Left ventricle myocardium inferior (tissue), 1 donor: Measurements from ENCODE around the gene CD38. TPM values are rescaled to one million over a fixed set of nuclear protein-coding genes. Genes with fewer than 3 reads are reported as not detected.

Experiments
- DNase-seq: peaks from one replicate; pipeline ENCODE4 v3.0.0-alpha.2; 2020
- H3K27ac ChIP-seq: fragments of 200-600 bp; replicated peaks from 2 replicates; pipeline ENCODE4 v1.8.0; 2021
- H3K27me3 ChIP-seq: fragments of 200-600 bp; 2 replicates; pipeline ENCODE4 v1.8.0; 2021; ENCODE audit warnings: low read depth
- H3K36me3 ChIP-seq: fragments of 200-600 bp; 2 replicates; pipeline ENCODE4 v1.8.0; 2021
- H3K4me1 ChIP-seq: fragments of 200-600 bp; 2 replicates; pipeline ENCODE4 v1.8.0; 2021
- H3K4me3 ChIP-seq: fragments of 200-600 bp; 2 replicates; pipeline ENCODE4 v1.8.0; 2021; ENCODE audit warnings: mild to moderate bottlenecking, moderate library complexity
- H3K9me3 ChIP-seq: fragments of 200-600 bp; replicated peaks from 2 replicates; pipeline ENCODE4 v1.8.0; 2021
- CTCF ChIP-seq: fragments of 200-600 bp; IDR thresholded peaks from 2 replicates; pipeline ENCODE4 v1.8.0; 2021; ENCODE audit warnings: antibody characterized with exemption, mild to moderate bottlenecking, borderline replicate concordance
- intact Hi-C: fragments of 100-400 bp; cut with micrococcal nuclease; formaldehyde crosslinking; loops from one replicate; pipeline ENCODE4 v1.11.0; 2022
- total RNA-seq: library from RNA; stranded (reverse); fragmentation: NEBNext Ultra II Directional; extraction: Animal tissue kit (Norgen Biotek cat#: 25700); gene quantifications from one replicate; pipeline ENCODE4 v1.2.1, GENCODE V29; 2021
- donor health status: DM: no; HTN: yes; CAD: no; lungs with severe emphysema.

Gene CD38
- total RNA-seq, 1 donor from 2014 or later = 1.5 TPM

GRCh38 chr4:15888515-15888914, 110.4 kb downstream of the CD38 start:
- intact Hi-C loops = no loop called here
- H3K27ac ChIP-seq = no peak overlapping the region
- H3K9me3 ChIP-seq = no peaks in the 10 kb centered on the region
- DNase-seq = no peak
- no peak overlapping the region for H3K4me3 ChIP-seq
- TF ChIP-seq CTCF = no peak
- no peaks in the 10 kb centered on the region for H3K36me3 ChIP-seq
- H3K4me1 ChIP-seq = no peaks in the 10 kb centered on the region
- H3K27me3 ChIP-seq = peaks cover 5% of the 10 kb centered on the region

GRCh38 chr4:15890246-15890829, 112.2 kb downstream of the CD38 start:
- Histone ChIP-seq H3K4me1 (no peaks in the 10 kb centered on the region), H3K27me3 (peaks cover 10% of the 10 kb centered on the region), H3K27ac (no peak overlapping the region), H3K4me3 (no peak overlapping the region), H3K36me3 (no peaks in the 10 kb centered on the region), H3K9me3 (no peaks in the 10 kb centered on the region)
- intact Hi-C loops = no loop called here
- no peak for DNase-seq
- TF ChIP-seq CTCF = no peak

GRCh38 chr4:15891312-15891711, 113.2 kb downstream of the CD38 start:
- no peak for TF ChIP-seq CTCF
- no peak overlapping the region for H3K4me3 ChIP-seq
- peaks cover 16% of the 10 kb centered on the region for H3K27me3 ChIP-seq
- H3K27ac ChIP-seq = no peak overlapping the region
- no peaks in the 10 kb centered on the region for H3K36me3 ChIP-seq
- no peaks in the 10 kb centered on the region for H3K4me1 ChIP-seq
- no peaks in the 10 kb centered on the region for H3K9me3 ChIP-seq
- intact Hi-C loops = no loop called here
- no peak for DNase-seq

GRCh38 chr4:15893962-15894361, 115.8 kb downstream of the CD38 start:
- no peak for DNase-seq
- H3K36me3 ChIP-seq = no peaks in the 10 kb centered on the region
- TF ChIP-seq CTCF = no peak
- H3K4me3 ChIP-seq = no peak overlapping the region
- H3K9me3 ChIP-seq = no peaks in the 10 kb centered on the region
- intact Hi-C loops = no loop called here
- H3K27ac ChIP-seq = no peak overlapping the region
- no peaks in the 10 kb centered on the region for H3K4me1 ChIP-seq
- peaks cover 23% of the 10 kb centered on the region for H3K27me3 ChIP-seq

GRCh38 chr4:15894393-15894792, 116.3 kb downstream of the CD38 start:
- H3K4me3 ChIP-seq = no peak overlapping the region
- no peak for TF ChIP-seq CTCF
- no peaks in the 10 kb centered on the region for H3K4me1 ChIP-seq
- H3K27ac ChIP-seq = no peak overlapping the region
- peaks cover 28% of the 10 kb centered on the region for H3K27me3 ChIP-seq
- no peaks in the 10 kb centered on the region for H3K9me3 ChIP-seq
- intact Hi-C loops = no loop called here
- H3K36me3 ChIP-seq = no peaks in the 10 kb centered on the region
- no peak for DNase-seq
